GM12873 (cell line): ENCODE results near the gene CDC42EP3.

Source experiments
- CTCF ChIP-seq: IDR thresholded peaks from 2 replicates; pipeline ENCODE4 v1.5.1; 2012; ENCODE audit warnings: low read depth, mild to moderate bottlenecking, moderate library complexity, low read length, control low read depth; ENCODE audit not compliant: insufficient read depth; ENCODE audit errors: missing control alignments

CDC42EP3 gene

GRCh38 chr2:37692711-37693110 is 21.3 kb upstream of the CDC42EP3 start:
- no peak for TF ChIP-seq CTCF

DNA sequence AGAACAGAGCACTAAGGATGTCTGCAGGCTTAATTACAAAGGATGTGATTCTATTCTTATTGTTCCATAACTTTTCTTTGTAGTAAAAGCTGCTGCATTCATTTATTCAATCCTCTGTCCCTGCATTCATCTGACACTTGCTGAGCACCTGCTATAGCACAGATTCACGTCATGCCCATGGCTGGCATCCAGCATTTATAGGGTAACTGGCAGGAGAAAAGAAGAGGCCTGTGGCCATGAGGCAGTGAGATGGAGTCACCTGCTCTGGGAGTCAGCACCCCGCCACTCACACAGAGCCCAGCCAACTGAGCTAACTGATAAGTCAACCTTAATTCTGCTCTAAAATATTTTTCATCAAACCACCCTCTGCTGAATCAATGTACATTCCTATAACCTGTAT is 18.3 kb upstream of the CDC42EP3 start:
- no peak for TF ChIP-seq CTCF

DNA sequence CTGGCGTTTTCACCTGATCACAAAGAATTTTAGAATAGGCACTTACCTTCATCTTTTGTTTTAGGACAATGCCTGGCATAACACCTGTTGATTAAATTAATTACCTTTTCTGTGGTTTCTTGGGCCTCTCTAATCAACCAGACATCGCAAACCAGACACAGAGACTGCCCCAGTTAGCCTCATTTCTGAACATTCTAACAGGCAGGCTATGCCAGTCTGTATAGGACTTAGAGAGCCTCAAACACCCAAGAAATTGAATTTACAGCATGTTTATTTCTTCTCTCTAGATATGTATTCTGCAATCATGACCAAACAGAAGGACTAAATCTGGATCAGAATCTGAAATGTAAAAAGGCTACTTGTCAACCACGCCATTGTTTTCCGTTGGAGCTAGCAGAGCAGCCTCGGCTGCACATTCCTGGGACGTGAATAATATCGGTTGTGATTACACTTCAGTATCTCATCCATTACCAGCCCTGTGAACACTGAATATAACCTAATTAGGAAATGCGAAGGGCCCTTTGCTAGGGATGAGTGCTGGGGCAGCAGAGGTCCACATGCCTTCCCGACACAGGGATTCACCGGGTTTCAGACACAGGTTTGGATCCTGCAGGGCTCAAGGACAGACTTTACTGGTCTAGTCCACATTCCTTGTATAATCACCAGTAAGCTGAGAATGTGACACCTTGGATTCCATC is 17.5 kb upstream of the CDC42EP3 start:
- TF ChIP-seq CTCF = no peak

- no peak for TF ChIP-seq CTCF
These were observed 15.5 kb upstream of the CDC42EP3 start for GRCh38 chr2:37686792-37687526.

DNA sequence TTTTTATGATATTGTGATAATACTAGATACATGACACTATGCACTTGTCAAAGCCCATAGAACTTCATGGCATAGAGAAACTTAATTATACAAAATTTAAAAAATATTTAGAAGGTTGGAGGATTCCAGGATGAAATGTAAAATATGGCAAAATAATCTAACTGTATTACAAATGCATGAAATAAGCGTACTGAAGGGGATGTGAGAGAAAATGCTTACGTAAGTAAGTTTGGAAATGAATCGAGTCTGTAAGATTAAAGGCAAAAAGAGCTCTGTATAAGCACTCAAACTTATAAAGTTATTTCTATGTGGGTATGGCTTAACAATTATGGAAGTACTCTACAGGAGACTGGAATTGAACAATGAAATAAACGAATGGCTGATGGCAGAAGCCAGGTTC is 13.4 kb upstream of the CDC42EP3 start:
- no peak for TF ChIP-seq CTCF

- TF ChIP-seq CTCF = no peak
These were observed 12.7 kb upstream of the CDC42EP3 start for GRCh38 chr2:37683921-37684780.

DNA sequence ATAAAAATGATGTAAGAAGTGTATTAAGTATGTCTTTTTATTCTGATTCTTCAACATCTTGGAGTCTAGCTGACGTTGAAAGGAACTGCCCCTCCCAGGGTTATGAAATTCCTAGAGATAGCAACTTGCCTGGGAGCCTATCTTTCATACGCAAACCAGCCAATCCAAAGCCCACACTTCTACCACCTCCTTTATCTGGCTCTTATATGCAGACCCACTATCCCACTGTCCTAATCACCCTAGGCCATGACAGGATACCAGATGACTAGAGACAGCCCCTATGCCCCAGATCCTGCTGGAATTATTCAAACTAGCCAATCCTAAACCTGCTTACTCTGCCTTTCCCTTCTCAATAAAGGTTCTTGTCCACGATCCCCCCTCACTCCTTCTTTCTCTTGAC is 11.8 kb upstream of the CDC42EP3 start:
- TF ChIP-seq CTCF = no peak
